IPS DF 6.9 (cell line): Measurements from ENCODE around the gene PPBP.
"Not testable (repeated sequence)": the region's sequence is repeated elsewhere in the genome, so short reads cannot be mapped to it uniquely, and the experiment has no call there.

Source experiments
- DNase-seq: peaks from one replicate; pipeline ENCODE4 v3.0.0-alpha.2; 2013; ENCODE audit warnings: low read depth, low spot score
- H3K27ac ChIP-seq: one replicate; pipeline ENCODE4 v1.5.1; 2013; ENCODE audit warnings: low read length, control low read depth
- H3K27me3 ChIP-seq: 2 replicates; pipeline ENCODE4 v1.6.1; 2013; ENCODE audit warnings: mild to moderate bottlenecking, low read length; ENCODE audit not compliant: control insufficient read depth, insufficient read depth
- H3K36me3 ChIP-seq: 2 replicates; pipeline ENCODE4 v1.6.1; 2013; ENCODE audit warnings: low read length; ENCODE audit not compliant: control insufficient read depth, insufficient read depth
- H3K4me1 ChIP-seq: 2 replicates; pipeline ENCODE4 v1.6.1; 2013; ENCODE audit warnings: low read length; ENCODE audit not compliant: control insufficient read depth, insufficient read depth
- H3K4me3 ChIP-seq: 2 replicates; pipeline ENCODE4 v1.5.1; 2013; ENCODE audit warnings: mild to moderate bottlenecking, low read length
- H3K9me3 ChIP-seq: 2 replicates; pipeline ENCODE4 v1.6.1; 2013; ENCODE audit warnings: low read length, inconsistent platforms; ENCODE audit not compliant: control insufficient read depth, insufficient read depth
- WGBS: extraction: QIAGEN DNeasy Blood & Tissue Kit; methylation state at CpG from one replicate; pipeline ENCODE4 v1.1.7; 2013; ENCODE audit warnings: mixed read lengths, missing lambda C conversion rate; ENCODE audit not compliant: insufficient read length, insufficient coverage; 5-methylcytosine and 5-hydroxymethylcytosine counted together

PPBP gene

GRCh38 chr4:73998040-73999011 lies 10.3 kb upstream of the PPBP start, which contains the start of gene CXCL5:
TSS of gene CXCL5 (minus strand) at chr4:73998677. CDS start at chr4:73998581, 96 bp downstream.
- H3K36me3 ChIP-seq, result no peaks in the 10 kb centered on the region
- H3K27me3 ChIP-seq, result no peaks in the 10 kb centered on the region
- WGBS, result no CpG with 5 or more reads among the region's 46 CpGs
- H3K4me3 ChIP-seq, result peak within 1 kb of the TSS; percentile 15; the same call in 1 of the 2 replicates
- no peak within 1 kb of the TSS for H3K27ac ChIP-seq
- peak; percentile 50 for DNase-seq
- H3K4me1 ChIP-seq, result peaks cover 4% of the 10 kb centered on the region; the same call in 1 of the 2 replicates
- H3K9me3 ChIP-seq, result no peaks in the 10 kb centered on the region

GRCh38 chr4:73992050-73992449 lies 4.1 kb upstream of the PPBP start:
- Histone ChIP-seq H3K4me1 (no peaks in the 10 kb centered on the region), H3K27ac (no peak overlapping the region), H3K9me3 (no peaks in the 10 kb centered on the region), H3K4me3 (no peak overlapping the region), H3K36me3 (no peaks in the 10 kb centered on the region), H3K27me3 (no peaks in the 10 kb centered on the region)
- WGBS, result no CpG with 5 or more reads among the region's 1 CpG
- no peak for DNase-seq

GRCh38 chr4:73991742-73992000 lies 3.7 kb upstream of the PPBP start:
- H3K4me3 ChIP-seq, result no peak overlapping the region
- DNase-seq, result no peak
- no peak overlapping the region for H3K27ac ChIP-seq
- H3K4me1 ChIP-seq, result no peaks in the 10 kb centered on the region
- H3K27me3 ChIP-seq, result no peaks in the 10 kb centered on the region
- H3K9me3 ChIP-seq, result no peaks in the 10 kb centered on the region
- no CpG with 5 or more reads among the region's 1 CpG for whole genome bisulfite sequencing
- H3K36me3 ChIP-seq, result no peaks in the 10 kb centered on the region

GRCh38 chr4:73990988-73991741 lies 3.2 kb upstream of the PPBP start:
- DNase-seq, result no peak
- no peaks in the 10 kb centered on the region for H3K36me3 ChIP-seq
- no peaks in the 10 kb centered on the region for H3K4me1 ChIP-seq
- no peaks in the 10 kb centered on the region for H3K9me3 ChIP-seq
- WGBS, result no CpG with 5 or more reads among the region's 9 CpGs
- H3K4me3 ChIP-seq, result no peak overlapping the region
- H3K27me3 ChIP-seq, result no peaks in the 10 kb centered on the region
- no peak overlapping the region for H3K27ac ChIP-seq

- no peaks in the 10 kb centered on the region for H3K4me1 ChIP-seq
- WGBS, result no CpG with 5 or more reads among the region's 5 CpGs
- no peaks in the 10 kb centered on the region for H3K36me3 ChIP-seq
- no peaks in the 10 kb centered on the region for H3K27me3 ChIP-seq
- H3K27ac ChIP-seq, result no peak overlapping the region
- no peaks in the 10 kb centered on the region for H3K9me3 ChIP-seq
- H3K4me3 ChIP-seq, result no peak overlapping the region
- DNase-seq, result no peak
These were observed 1.9 kb upstream of the PPBP start for GRCh38 chr4:73989928-73990327.

GRCh38 chr4:73989031-73989430 lies 1.0 kb upstream of the PPBP start:
- Histone ChIP-seq H3K27ac (no peak overlapping the region), H3K27me3 (no peaks in the 10 kb centered on the region), H3K4me3 (no peak overlapping the region), H3K4me1 (no peaks in the 10 kb centered on the region), H3K36me3 (no peaks in the 10 kb centered on the region), H3K9me3 (no peaks in the 10 kb centered on the region)
- no CpG with 5 or more reads among the region's 3 CpGs for WGBS
- DNase-seq, result no peak

GRCh38 chr4:73985528-73985852 lies 2.5 kb downstream of the PPBP start:
- no peaks in the 10 kb centered on the region for H3K27me3 ChIP-seq
- no peaks in the 10 kb centered on the region for H3K36me3 ChIP-seq
- no peaks in the 10 kb centered on the region for H3K4me1 ChIP-seq
- H3K4me3 ChIP-seq, result no peak overlapping the region
- H3K27ac ChIP-seq, result no peak overlapping the region
- H3K9me3 ChIP-seq, result no peaks in the 10 kb centered on the region
- DNase-seq, result no peak
- WGBS, result no CpG with 5 or more reads among the region's 1 CpG

- Histone ChIP-seq H3K9me3 (no peaks in the 10 kb centered on the region), H3K27ac (no peak overlapping the region), H3K4me1 (no peaks in the 10 kb centered on the region), H3K27me3 (no peaks in the 10 kb centered on the region), H3K4me3 (no peak overlapping the region), H3K36me3 (no peaks in the 10 kb centered on the region)
- DNase-seq, result peak; percentile 81
- WGBS, result 100% methylated on average over 1 of the region's 4 CpGs
These were observed 3.1 kb downstream of the PPBP start for GRCh38 chr4:73984736-73985527.

GRCh38 chr4:73981175-73981574 lies 6.8 kb downstream of the PPBP start:
- not testable (repeated sequence) for H3K27ac ChIP-seq, H3K36me3 ChIP-seq, H3K4me3 ChIP-seq, H3K4me1 ChIP-seq, H3K9me3 ChIP-seq, DNase-seq, H3K27me3 ChIP-seq
- no CpG with 5 or more reads among the region's 7 CpGs for WGBS

- no peak overlapping the region for H3K27ac ChIP-seq
- no peaks in the 10 kb centered on the region for H3K4me1 ChIP-seq
- no CpG with 5 or more reads among the region's 3 CpGs for WGBS
- H3K9me3 ChIP-seq, result no peaks in the 10 kb centered on the region
- no peak for DNase-seq
- H3K27me3 ChIP-seq, result no peaks in the 10 kb centered on the region
- H3K4me3 ChIP-seq, result no peak overlapping the region
- H3K36me3 ChIP-seq, result no peaks in the 10 kb centered on the region
These were observed 8.5 kb downstream of the PPBP start for GRCh38 chr4:73979407-73979957.
